Gastroesophageal sphincter (tissue), 4 donors: Measurements from ENCODE around the gene MAN2A1. TPM values are rescaled to one million over a fixed set of nuclear protein-coding genes. Genes with fewer than 3 reads are reported as not detected.
"Not testable (repeated sequence)": the region's sequence is repeated elsewhere in the genome, so short reads cannot be mapped to it uniquely, and the experiment has no call there.

ENCODE experiments used
- ATAC-seq: fragments of 150-250 bp; one replicate; pipeline ENCODE4 v1.9.1; 2016; ENCODE audit warnings: mild to moderate bottlenecking, moderate library complexity
- H3K27ac ChIP-seq, 4 donors: fragments of 200-600 bp; sonication (generic) in 3 of 4; 1 replicate in 3 of 4; 2 replicates in 1 of 4; pipeline ENCODE4 v1.5.1; 2016 to 2019
- H3K27me3 ChIP-seq: fragments of 200-600 bp; sonication (generic); one replicate; pipeline ENCODE4 v1.5.1; 2019
- H3K36me3 ChIP-seq, 2 donors: fragments of 200-600 bp; sonication (generic); one replicate each; pipeline ENCODE4 v1.5.1; 2019; ENCODE audit warnings: control low read depth in 1 of 2
- H3K4me1 ChIP-seq, 3 donors: fragments of 200-600 bp; sonication (generic); 1 replicate in 2 of 3; 2 replicates in 1 of 3; pipeline ENCODE4 v1.5.1; 2016 to 2019; ENCODE audit warnings: control low read depth in 2 of 3
- H3K4me3 ChIP-seq, 2 donors: fragments of 200-600 bp; sonication (generic); one replicate each; pipeline ENCODE4 v1.5.1; 2019; ENCODE audit warnings: mild to moderate bottlenecking in 1 of 2, moderate library complexity in 1 of 2
- H3K9me3 ChIP-seq, 3 donors: fragments of 200-600 bp; sonication (generic); one replicate each; pipeline ENCODE4 v1.5.1; 2017 to 2019; ENCODE audit warnings: control low read depth in 2 of 3
- EP300 ChIP-seq: sonication (generic); formaldehyde crosslinking; IDR thresholded peaks from one replicate; pipeline ENCODE4 v1.6.1; 2017; ENCODE audit warnings: antibody characterized with exemption, mild to moderate bottlenecking
- POLR2A ChIP-seq, 2 donors: fragments of 450-650 bp; IDR thresholded peaks; one replicate each; pipeline ENCODE4 v1.6.1; 2017; ENCODE audit warnings: antibody characterized with exemption in 2 of 2, mild to moderate bottlenecking in 2 of 2, moderate library complexity in 1 of 2
- POLR2AphosphoS5 ChIP-seq: sonication (generic); formaldehyde crosslinking; IDR thresholded peaks from one replicate; pipeline ENCODE4 v1.6.1; 2017; ENCODE audit warnings: antibody characterized with exemption
- WGBS, 2 donors: methylation state at CpG; one replicate each; pipeline ENCODE4 v1.1.5; 2018; ENCODE audit warnings: low coverage in 1 of 2; 5-methylcytosine and 5-hydroxymethylcytosine counted together
- total RNA-seq, 4 donors: library from RNA; depleted of rRNA; stranded (reverse); fragments of >200 nt; gene quantifications; one replicate each; pipeline ENCODE4 v1.1.0, GENCODE V29; 2016
- TF ChIP-seq, protein P1 (sequence below), 4 experiments: fragments of 200-600 bp in 2 of 4; fragments of 450-650 bp in 2 of 4; sonication (generic) in 1 of 4; IDR thresholded peaks; one replicate each; pipeline ENCODE4 v1.5.1; 2017 to 2019; ENCODE audit warnings: antibody characterized with exemption in 4 of 4, mild to moderate bottlenecking in 2 of 4, moderate library complexity in 2 of 4

The MAN2A1 gene
- total RNA-seq, 4 donors from 2014 or later, result 19.6 to 55.6 (median 34.1) TPM

GRCh38 chr5:109884676-109885075, 194.9 kb downstream of the MAN2A1 start:
- Histone ChIP-seq H3K4me3 (no peak overlapping the region), H3K9me3 (no peaks in the 10 kb centered on the region), H3K4me1 (no peaks in the 10 kb centered on the region), H3K36me3 (no peaks in the 10 kb centered on the region), H3K27ac (no peak overlapping the region), H3K27me3 (no peaks in the 10 kb centered on the region)
- TF ChIP-seq POLR2A (IDR thresholded peaks at IDR 0.05), result no peak
- WGBS, 2 donors, result no CpG with 5 or more reads among the region's 20 CpGs
- ATAC-seq, result no peak

- 100% methylated on average over 1 of the region's 28 CpGs; no CpG with 5 or more reads in 1 of the 2 donors for WGBS, 2 donors
- no peaks in the 10 kb centered on the region for H3K4me1 ChIP-seq
- no peak for ATAC-seq
- H3K27me3 ChIP-seq, result no peaks in the 10 kb centered on the region
- no peak overlapping the region for H3K27ac ChIP-seq
- no peaks in the 10 kb centered on the region for H3K36me3 ChIP-seq
- no peak overlapping the region for H3K4me3 ChIP-seq
- no peaks in the 10 kb centered on the region for H3K9me3 ChIP-seq
- TF ChIP-seq POLR2AphosphoS5, result no peak
- TF ChIP-seq, protein P1, sequence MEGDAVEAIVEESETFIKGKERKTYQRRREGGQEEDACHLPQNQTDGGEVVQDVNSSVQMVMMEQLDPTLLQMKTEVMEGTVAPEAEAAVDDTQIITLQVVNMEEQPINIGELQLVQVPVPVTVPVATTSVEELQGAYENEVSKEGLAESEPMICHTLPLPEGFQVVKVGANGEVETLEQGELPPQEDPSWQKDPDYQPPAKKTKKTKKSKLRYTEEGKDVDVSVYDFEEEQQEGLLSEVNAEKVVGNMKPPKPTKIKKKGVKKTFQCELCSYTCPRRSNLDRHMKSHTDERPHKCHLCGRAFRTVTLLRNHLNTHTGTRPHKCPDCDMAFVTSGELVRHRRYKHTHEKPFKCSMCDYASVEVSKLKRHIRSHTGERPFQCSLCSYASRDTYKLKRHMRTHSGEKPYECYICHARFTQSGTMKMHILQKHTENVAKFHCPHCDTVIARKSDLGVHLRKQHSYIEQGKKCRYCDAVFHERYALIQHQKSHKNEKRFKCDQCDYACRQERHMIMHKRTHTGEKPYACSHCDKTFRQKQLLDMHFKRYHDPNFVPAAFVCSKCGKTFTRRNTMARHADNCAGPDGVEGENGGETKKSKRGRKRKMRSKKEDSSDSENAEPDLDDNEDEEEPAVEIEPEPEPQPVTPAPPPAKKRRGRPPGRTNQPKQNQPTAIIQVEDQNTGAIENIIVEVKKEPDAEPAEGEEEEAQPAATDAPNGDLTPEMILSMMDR (IDR thresholded peaks at IDR 0.05), result no peak
Measured at GRCh38 chr5:109885205-109885604, 195.5 kb downstream of the MAN2A1 start.

GRCh38 chr5:109888989-109889388, 199.3 kb downstream of the MAN2A1 start:
- 75% methylated on average over 1 of the region's 1 CpG; no CpG with 5 or more reads in 1 of the 2 donors for WGBS, 2 donors
- Histone ChIP-seq H3K9me3 (no peaks in the 10 kb centered on the region), H3K4me3 (no peak overlapping the region), H3K27ac (no peak overlapping the region), H3K27me3 (no peaks in the 10 kb centered on the region), H3K4me1 (no peaks in the 10 kb centered on the region), H3K36me3 (no peaks in the 10 kb centered on the region)
- TF ChIP-seq POLR2A (IDR thresholded peaks at IDR 0.05), result no peak
- TF ChIP-seq EP300, result no peak
- TF ChIP-seq POLR2AphosphoS5, result no peak
- TF ChIP-seq, protein P1 (IDR thresholded peaks at IDR 0.05), result no peak
- ATAC-seq, result no peak

- not testable (repeated sequence) for H3K36me3 ChIP-seq, ATAC-seq, H3K27ac ChIP-seq, H3K9me3 ChIP-seq, H3K4me1 ChIP-seq, H3K27me3 ChIP-seq, H3K4me3 ChIP-seq
- WGBS, 2 donors, result 78 to 94% methylated on average over 1 to 2 of the region's 2 CpGs
Measured at GRCh38 chr5:109893271-109893670, 203.5 kb downstream of the MAN2A1 start.

DNA sequence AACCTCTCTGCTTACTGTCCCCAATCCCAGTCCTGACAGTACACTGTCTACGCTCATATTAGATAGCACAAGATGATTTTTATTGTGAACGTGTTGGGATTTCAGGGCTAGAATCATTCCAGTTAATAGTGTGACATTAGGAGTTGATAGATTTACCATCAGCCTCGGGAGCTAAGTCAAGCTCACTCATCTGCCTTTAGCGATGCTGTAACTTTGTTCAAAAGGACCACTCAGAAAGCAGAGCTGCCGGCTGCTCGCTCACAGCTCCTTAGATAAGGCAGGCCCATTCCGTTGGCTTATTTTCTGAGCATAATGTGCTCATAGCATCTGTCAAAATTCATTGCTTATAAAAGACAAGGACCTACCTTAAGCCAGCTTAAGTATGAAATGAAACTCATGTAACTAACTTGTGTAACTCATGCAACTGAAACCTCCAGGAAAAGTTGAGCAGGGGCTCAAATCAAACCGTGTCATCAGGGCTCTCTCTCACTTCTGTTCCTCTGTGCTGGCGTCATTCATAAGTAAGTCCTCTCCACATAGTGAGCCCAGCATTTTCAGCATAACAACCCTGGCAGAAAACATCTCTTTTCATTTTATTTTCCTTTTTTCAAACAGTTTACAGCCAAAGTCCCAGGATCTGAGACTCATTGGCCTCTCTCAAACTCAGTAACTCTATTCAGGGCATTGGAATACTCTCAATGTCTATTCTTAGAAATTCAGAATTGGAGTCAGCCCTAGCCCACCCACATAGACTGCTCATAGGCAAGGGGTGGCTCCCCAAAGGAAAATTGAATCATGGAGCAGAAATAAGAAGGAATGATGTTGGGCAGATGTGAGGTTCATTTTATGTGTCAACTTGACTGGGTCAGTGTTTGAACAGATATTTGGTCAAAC, 208.8 kb downstream of the MAN2A1 start:
- no peaks in the 10 kb centered on the region for H3K9me3 ChIP-seq
- no peaks in the 10 kb centered on the region for H3K27me3 ChIP-seq
- no peak overlapping the region for H3K4me3 ChIP-seq
- no peaks in the 10 kb centered on the region for H3K4me1 ChIP-seq
- no peak overlapping the region for H3K27ac ChIP-seq
- H3K36me3 ChIP-seq, result no peaks in the 10 kb centered on the region
- ATAC-seq, result no peak
- WGBS, 2 donors, result 50 to 54% methylated on average over 2 to 6 of the region's 9 CpGs
- no peak for TF ChIP-seq POLR2A (IDR thresholded peaks at IDR 0.05)

- Histone ChIP-seq H3K27ac (no peak overlapping the region), H3K27me3 (no peaks in the 10 kb centered on the region), H3K4me3 (no peak overlapping the region), H3K36me3 (no peaks in the 10 kb centered on the region), H3K9me3 (no peaks in the 10 kb centered on the region), H3K4me1 (no peaks in the 10 kb centered on the region)
- ATAC-seq, result no peak
- TF ChIP-seq, protein P1 (IDR thresholded peaks at IDR 0.05), result no peak
- no peak for TF ChIP-seq POLR2A (IDR thresholded peaks at IDR 0.05)
- 72% methylated on average over 7 of the region's 8 CpGs for WGBS, 2 donors
Measured at GRCh38 chr5:109899163-109899535, 209.4 kb downstream of the MAN2A1 start.
